Hepatocyte (in vitro differentiated cells): ENCODE results near the gene PI4KB.

Source experiments
- EZH2 ChIP-seq: fragments of 200-600 bp; sonication (generic); IDR thresholded peaks from 2 replicates; pipeline ENCODE4 v1.6.1; 2016; ENCODE audit warnings: antibody characterized with exemption, mild to moderate bottlenecking, borderline replicate concordance
- EZH2phosphoT487 ChIP-seq: fragments of 200-600 bp; sonication (generic); IDR thresholded peaks from one replicate; pipeline ENCODE4 v1.6.1; 2018; ENCODE audit warnings: antibody characterized with exemption, mild to moderate bottlenecking, low read depth, moderate library complexity; ENCODE audit not compliant: unreplicated experiment, severe bottlenecking
- TF ChIP-seq, protein P1 (sequence below): fragments of 200-600 bp; sonication (generic); IDR thresholded peaks from 2 replicates; pipeline ENCODE4 v1.5.1; 2016; ENCODE audit warnings: antibody characterized with exemption, mild to moderate bottlenecking; ENCODE audit not compliant: poor library complexity

DNA sequence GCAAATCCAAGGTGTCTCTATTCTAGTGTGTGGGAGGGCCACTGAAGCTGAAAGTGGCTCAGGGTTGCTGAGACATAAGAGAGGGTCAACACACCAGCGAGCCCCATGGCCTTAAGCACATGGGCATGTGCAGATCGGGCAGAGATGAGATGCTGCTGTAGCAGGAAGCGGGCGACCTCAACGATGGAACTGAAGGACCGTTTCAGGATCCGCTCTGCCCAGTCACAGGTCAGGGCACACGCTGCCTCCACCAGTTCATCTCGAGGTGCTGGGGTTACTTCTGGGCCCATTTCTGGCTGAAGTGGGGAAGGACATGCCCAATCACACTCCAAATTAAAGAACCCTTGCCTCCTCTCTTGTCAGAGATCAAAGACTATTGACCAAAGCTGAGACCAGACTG is 16.4 kb upstream of the PI4KB start:
- TF ChIP-seq, protein P1, sequence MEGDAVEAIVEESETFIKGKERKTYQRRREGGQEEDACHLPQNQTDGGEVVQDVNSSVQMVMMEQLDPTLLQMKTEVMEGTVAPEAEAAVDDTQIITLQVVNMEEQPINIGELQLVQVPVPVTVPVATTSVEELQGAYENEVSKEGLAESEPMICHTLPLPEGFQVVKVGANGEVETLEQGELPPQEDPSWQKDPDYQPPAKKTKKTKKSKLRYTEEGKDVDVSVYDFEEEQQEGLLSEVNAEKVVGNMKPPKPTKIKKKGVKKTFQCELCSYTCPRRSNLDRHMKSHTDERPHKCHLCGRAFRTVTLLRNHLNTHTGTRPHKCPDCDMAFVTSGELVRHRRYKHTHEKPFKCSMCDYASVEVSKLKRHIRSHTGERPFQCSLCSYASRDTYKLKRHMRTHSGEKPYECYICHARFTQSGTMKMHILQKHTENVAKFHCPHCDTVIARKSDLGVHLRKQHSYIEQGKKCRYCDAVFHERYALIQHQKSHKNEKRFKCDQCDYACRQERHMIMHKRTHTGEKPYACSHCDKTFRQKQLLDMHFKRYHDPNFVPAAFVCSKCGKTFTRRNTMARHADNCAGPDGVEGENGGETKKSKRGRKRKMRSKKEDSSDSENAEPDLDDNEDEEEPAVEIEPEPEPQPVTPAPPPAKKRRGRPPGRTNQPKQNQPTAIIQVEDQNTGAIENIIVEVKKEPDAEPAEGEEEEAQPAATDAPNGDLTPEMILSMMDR = no peak
- TF ChIP-seq EZH2 (no peak), EZH2phosphoT487 (no peak)
